Stimulated activated CD8-positive, alpha-beta memory T cell treated with anti-CD3 and anti-CD28 coated beads, Interleukin-7, amount 100 ng/mL, for 24 hours (primary cell): ENCODE measurements around the gene TBR1.

Experiments used
- DNase-seq: peaks from one replicate; pipeline ENCODE4 v3.0.0-alpha.2; 2020; ENCODE audit warnings: low read depth

Gene TBR1

GRCh38 chr2:161415987-161416707 is at the start of gene TBR1:
Gene TBR1 (plus strand): TSS chr2:161416297. CDS start chr2:161416411, 114 bp downstream.
- DNase-seq: no peak

GRCh38 chr2:161367675-161368074 is 48.4 kb upstream of the TBR1 start:
- DNase-seq: no peak

- DNase-seq: no peak
These were observed 46.8 kb upstream of the TBR1 start for GRCh38 chr2:161369311-161369710.

GRCh38 chr2:161370981-161371380 is 45.1 kb upstream of the TBR1 start:
- no peak for DNase-seq

DNA sequence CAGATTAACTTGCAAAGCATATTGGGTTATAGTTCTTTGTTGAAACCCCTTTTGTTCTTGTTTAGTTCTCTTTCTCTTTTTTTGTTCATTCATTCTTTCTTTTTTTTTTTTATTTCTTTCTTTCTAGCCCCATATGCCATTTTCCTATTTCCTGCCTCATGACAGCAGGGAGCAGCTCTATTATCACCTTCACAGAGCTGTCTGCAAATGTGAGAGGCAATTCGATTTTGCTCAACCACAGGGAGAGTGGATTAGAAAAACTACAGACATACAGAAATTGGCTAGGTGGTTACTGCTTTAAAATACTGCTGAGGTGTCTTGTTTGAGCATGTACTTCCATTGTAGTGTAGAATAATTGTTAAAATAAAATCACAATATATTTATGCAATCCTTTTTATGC is 44.2 kb upstream of the TBR1 start:
- no peak for DNase-seq

GRCh38 chr2:161373942-161374341 is 42.2 kb upstream of the TBR1 start:
- no peak for DNase-seq

GRCh38 chr2:161374446-161374845 is 41.7 kb upstream of the TBR1 start:
- DNase-seq: no peak

GRCh38 chr2:161379740-161380139 is 36.4 kb upstream of the TBR1 start:
- no peak for DNase-seq

GRCh38 chr2:161381546-161381945 is 34.6 kb upstream of the TBR1 start:
- DNase-seq: no peak

DNA sequence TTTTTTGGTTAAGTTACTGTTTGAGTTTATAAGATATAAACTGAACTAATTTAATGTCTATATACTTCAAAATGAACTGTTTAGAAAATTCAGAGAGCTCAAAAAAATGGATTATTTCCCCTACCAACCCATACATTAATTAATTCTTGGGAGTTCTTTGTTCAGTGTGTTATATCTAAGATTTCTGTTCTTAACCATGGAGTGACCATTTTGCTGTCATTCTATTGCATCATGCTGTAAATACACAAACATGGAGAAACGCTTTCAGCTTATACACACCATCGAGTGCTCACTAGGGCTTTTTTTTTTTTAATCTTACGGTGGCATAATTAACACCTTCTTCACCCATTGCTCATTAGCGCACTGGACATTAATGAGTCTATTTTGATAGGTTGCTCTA is 33.4 kb upstream of the TBR1 start:
- no peak for DNase-seq

GRCh38 chr2:161384864-161385263 is 31.2 kb upstream of the TBR1 start:
- no peak for DNase-seq

GRCh38 chr2:161386228-161386824 is 29.8 kb upstream of the TBR1 start:
- no peak for DNase-seq

- DNase-seq: no peak
These were observed 27.8 kb upstream of the TBR1 start for GRCh38 chr2:161388146-161388779.

DNA sequence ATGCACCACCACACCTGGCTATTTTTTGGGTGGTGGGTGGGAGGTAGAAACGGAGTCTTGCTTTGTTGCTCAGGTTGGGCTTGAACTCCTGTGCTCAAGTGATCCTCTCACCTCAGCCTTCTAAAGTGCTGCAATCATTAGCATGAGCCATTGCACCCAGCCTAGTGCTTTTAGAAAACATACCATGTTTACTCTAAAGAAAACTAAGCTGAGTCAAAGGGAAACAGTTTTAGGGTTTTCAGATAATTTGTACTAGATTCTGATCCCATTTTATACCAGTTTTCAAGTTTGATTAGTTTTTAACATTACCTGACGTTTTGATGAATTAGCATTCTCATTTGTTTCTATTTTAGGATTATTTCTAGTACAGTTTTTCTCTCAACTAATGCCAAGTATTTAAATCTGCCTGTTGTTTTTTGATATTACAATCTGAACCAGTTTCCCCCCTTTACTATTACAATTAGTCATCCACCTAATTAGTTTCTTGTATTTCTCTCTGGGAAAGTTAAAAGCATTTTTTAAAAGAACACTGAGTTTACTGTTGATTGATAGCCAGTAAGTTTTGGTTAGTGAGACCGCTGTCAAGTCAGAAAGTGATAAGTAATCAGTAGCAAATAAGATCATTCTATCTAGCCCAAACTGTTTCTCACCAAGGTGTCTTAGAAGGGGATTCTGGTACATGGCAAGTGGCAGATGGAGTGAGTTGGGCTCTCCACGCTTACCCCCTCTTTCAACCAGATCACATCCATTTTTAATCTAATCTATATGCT is 24.2 kb upstream of the TBR1 start:
- no peak for DNase-seq

DNA sequence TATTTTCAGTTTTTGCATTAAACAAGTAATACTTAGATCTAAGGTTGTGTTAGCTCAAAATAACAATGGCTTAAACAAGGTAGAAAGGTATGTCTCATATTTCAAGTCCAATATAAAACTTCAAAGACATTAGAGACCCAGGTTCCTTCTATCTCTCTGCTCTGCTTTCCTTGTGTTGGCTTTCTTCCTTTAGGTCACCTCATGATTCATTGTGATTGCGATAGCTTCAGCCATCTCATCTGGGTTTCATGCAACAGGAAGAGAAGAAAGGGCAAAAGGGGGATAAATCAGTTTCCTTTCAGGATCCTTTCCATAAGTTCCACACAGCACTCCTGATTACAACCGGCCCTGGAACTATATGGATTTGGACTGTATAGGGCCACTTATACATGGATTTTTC is 16.0 kb upstream of the TBR1 start:
- no peak for DNase-seq

DNA sequence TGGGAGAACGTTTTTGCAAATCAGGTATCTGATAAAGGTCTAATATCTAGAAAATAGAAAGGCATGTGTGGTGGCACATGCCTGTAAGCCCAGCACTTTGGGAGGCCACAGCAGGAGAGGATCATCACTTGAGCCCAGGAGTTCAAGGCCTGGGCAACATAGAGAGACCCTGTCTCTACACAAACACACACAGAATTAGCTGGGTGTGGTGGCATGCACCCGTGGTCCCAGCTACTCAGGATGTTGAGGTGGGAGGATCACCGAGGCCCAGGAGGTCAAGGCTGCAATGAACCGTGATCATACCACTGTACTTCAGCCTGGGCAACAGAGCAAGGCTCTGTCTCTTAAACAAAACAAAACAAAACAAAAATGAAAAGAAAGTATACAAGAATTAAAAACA is 13.8 kb upstream of the TBR1 start:
- DNase-seq: no peak

DNA sequence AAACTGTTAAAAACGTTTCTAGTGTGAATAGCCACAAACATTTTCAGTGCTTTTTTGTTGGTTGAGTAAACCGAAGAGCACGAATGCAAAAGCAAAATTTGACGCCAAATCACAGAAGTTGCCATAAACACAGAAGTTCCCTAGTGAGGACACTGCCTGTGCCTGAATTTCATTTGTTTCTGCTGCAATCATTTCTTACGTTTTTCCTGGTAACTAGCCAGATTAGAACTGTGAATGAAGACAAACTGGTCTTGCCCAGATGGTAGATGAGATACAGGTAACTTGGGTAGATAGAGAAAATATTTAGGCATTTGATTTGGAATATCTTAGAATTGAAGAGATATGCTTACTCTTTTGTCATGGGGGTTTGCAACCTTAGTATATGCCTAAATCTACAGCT is 9.8 kb upstream of the TBR1 start:
- DNase-seq: no peak

DNA sequence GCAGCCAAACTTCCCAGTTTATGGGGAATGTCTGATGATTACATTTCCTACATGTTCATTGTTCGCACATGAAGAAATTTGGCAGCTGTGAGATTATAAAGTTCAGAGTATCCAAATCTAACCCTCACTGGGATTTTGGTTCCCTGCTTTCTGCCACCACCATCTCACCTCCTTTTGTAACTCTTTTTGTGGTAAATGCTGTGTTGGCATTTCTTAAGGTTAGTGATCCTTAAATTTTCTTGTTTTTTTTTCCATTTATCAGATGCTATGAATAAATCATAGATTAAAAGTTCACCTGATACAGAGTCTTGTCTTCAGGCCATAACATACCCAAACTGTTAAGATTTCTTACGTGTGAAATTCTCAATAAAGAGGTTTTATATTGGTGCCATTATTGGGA is 8.5 kb upstream of the TBR1 start:
- DNase-seq: no peak

- DNase-seq: no peak
These were observed 6.7 kb upstream of the TBR1 start for GRCh38 chr2:161409308-161409907.

DNA sequence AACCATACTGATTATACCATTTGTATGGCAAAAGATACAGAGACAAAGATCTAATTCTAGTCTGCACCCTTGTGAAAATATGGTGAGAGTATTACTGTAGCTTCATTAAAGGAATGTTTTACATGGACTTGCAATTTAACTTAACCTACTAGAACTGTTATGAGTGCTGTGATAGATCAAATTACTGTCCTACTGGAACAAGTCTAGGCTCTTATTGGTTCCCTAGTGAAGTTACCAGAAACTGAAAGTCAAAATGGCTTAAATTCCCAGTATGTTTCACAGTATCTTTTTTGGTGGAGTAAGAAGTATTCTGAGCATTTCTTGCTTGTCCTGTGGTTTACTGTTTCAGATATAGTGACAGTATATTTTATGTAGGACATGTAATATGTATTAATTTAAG is 3.8 kb upstream of the TBR1 start:
- DNase-seq: no peak

GRCh38 chr2:161414042-161415033 is 1.8 kb upstream of the TBR1 start:
- DNase-seq: no peak
